OCI-LY7 (cell line): ENCODE measurements around the gene ZG16B. TPM values are rescaled to one million over a fixed set of nuclear protein-coding genes. Genes with fewer than 3 reads are reported as not detected.

Experiments
- BruUV-seq: library from RNA; stranded (reverse); fragments of 400-500 nt; replicated peaks from 2 replicates; lab custom pipeline; 2021; lab: Mats Ljungman, UMichigan
- CTCF ChIA-PET: fragments of 300-600 bp; sonication (Branson Sonifier 250); formaldehyde crosslinking; loops from one replicate; lab custom pipeline; 2022; ENCODE audit warnings: antibody characterized with exemption; ENCODE audit not compliant: unreplicated experiment; lab: Charles Lee
- POLR2A ChIA-PET: fragments of 300-600 bp; sonication (Branson Sonifier 250); formaldehyde crosslinking; loops from one replicate; lab custom pipeline; 2022; ENCODE audit warnings: antibody characterized with exemption; lab: Charles Lee
- DNase-seq: peaks from one replicate; pipeline ENCODE4 v3.0.0-alpha.2; 2015; ENCODE audit warnings: low spot score
- H2AFZ ChIP-seq: fragments of 200-600 bp; sonication (generic), shearing (Covaris generic); 2 replicates; pipeline ENCODE4 v1.6.1; 2014; ENCODE audit warnings: mild to moderate bottlenecking, antibody characterized with exemption, low read length, moderate library complexity
- H3K27ac ChIP-seq: fragments of 200-600 bp; sonication (generic); 2 replicates; pipeline ENCODE4 v1.5.1; 2014; ENCODE audit warnings: mixed run types, low read depth, mild to moderate bottlenecking, moderate library complexity, low read length, inconsistent platforms; ENCODE audit not compliant: poor library complexity, severe bottlenecking
- H3K36me3 ChIP-seq: fragments of 200-600 bp; sonication (generic); 2 replicates; pipeline ENCODE4 v1.6.1; 2014; ENCODE audit warnings: mild to moderate bottlenecking, antibody characterized with exemption, low read length, moderate library complexity, mixed read lengths; ENCODE audit not compliant: insufficient read depth
- H3K4me1 ChIP-seq: fragments of 200-600 bp; sonication (generic); 2 replicates; pipeline ENCODE4 v1.5.1; 2014; ENCODE audit warnings: mild to moderate bottlenecking, low read length; ENCODE audit not compliant: insufficient read depth, poor library complexity, severe bottlenecking
- H3K4me2 ChIP-seq: fragments of 200-600 bp; sonication (generic); 2 replicates; pipeline ENCODE4 v1.6.1; 2014; ENCODE audit warnings: mild to moderate bottlenecking, low read length
- H3K4me3 ChIP-seq: fragments of 200-600 bp; sonication (generic); 2 replicates; pipeline ENCODE4 v1.5.1; 2014; ENCODE audit warnings: mild to moderate bottlenecking, low read depth, low read length; ENCODE audit not compliant: poor library complexity, severe bottlenecking
- H3K79me2 ChIP-seq: fragments of 200-600 bp; sonication (generic); 2 replicates; pipeline ENCODE4 v1.6.1; 2016; ENCODE audit warnings: low read depth, mild to moderate bottlenecking, low read length, moderate library complexity, mixed read lengths; ENCODE audit not compliant: insufficient read depth
- H3K9me2 ChIP-seq: fragments of 200-600 bp; sonication (generic); 2 replicates; pipeline ENCODE4 v1.6.1; 2016; ENCODE audit warnings: mild to moderate bottlenecking, low read length, mixed read lengths; ENCODE audit not compliant: insufficient read depth
- H3K9me3 ChIP-seq: fragments of 200-600 bp; sonication (generic); 2 replicates; pipeline ENCODE4 v1.6.1; 2014; ENCODE audit warnings: mild to moderate bottlenecking, mixed run types, low read length, mixed read lengths
- H4K20me1 ChIP-seq: fragments of 200-600 bp; sonication (generic); 2 replicates; pipeline ENCODE4 v1.6.1; 2014; ENCODE audit warnings: mild to moderate bottlenecking, antibody characterized with exemption, low read length, moderate library complexity, mixed read lengths; ENCODE audit not compliant: insufficient read depth
- CTCF ChIP-seq: fragments of 200-600 bp; sonication (generic); conservative IDR thresholded peaks from 2 replicates; pipeline ENCODE4 v1.5.1; 2014; ENCODE audit warnings: mild to moderate bottlenecking, antibody characterized with exemption, low read length, moderate library complexity, mixed read lengths
- EZH2phosphoT487 ChIP-seq: fragments of 200-600 bp; sonication (generic); IDR thresholded peaks from 2 replicates; pipeline ENCODE4 v1.6.1; 2018; ENCODE audit warnings: low read depth, borderline replicate concordance, mild to moderate bottlenecking, mixed run types, antibody characterized with exemption, low read length, moderate library complexity, mixed read lengths
- intact Hi-C: fragments of 100-400 bp; cut with micrococcal nuclease; formaldehyde crosslinking; loops from one replicate; pipeline ENCODE4 v1.10.0; 2022; ENCODE audit not compliant: unreplicated experiment
- total RNA-seq, 2 experiments: library from RNA; depleted of rRNA in 1 of 2; stranded (reverse); fragments of >200 nt in 1 of 2; shearing (Covaris generic) in 1 of 2; gene quantifications; 2 replicates each; pipeline ENCODE4 v1.2.3, GENCODE V29; 2014 to 2022

The ZG16B gene
- total RNA-seq, 2 experiments from 2014 or later = 2.5 to 4.0 TPM

- BruUV-seq = no TSS peak
- H3K36me3 ChIP-seq = no peaks in the 10 kb centered on the region
- H3K9me3 ChIP-seq = no peaks in the 10 kb centered on the region
- no peak for DNase-seq
- no peak overlapping the region for H2AFZ ChIP-seq
- no peak overlapping the region for H3K4me2 ChIP-seq
- no peaks in the 10 kb centered on the region for H3K79me2 ChIP-seq
- H4K20me1 ChIP-seq = no peaks in the 10 kb centered on the region
- TF ChIP-seq EZH2phosphoT487 (no peak), CTCF (no peak)
- ChIA-PET POLR2A (no interaction called here), CTCF (no interaction called here)
- intact Hi-C loops = no loop called here
- H3K4me3 ChIP-seq = no peak overlapping the region
- no peak overlapping the region for H3K27ac ChIP-seq
- H3K4me1 ChIP-seq = no peaks in the 10 kb centered on the region
- H3K9me2 ChIP-seq = no peaks in the 10 kb centered on the region
Measured at GRCh38 chr16:2827831-2828520, 2.1 kb upstream of the ZG16B start.

GRCh38 chr16:2828521-2828840 lies 1.6 kb upstream of the ZG16B start:
- Histone ChIP-seq H3K36me3 (no peaks in the 10 kb centered on the region), H3K4me3 (no peak overlapping the region), H4K20me1 (no peaks in the 10 kb centered on the region), H3K4me1 (no peaks in the 10 kb centered on the region), H2AFZ (no peak overlapping the region), H3K9me3 (no peaks in the 10 kb centered on the region), H3K27ac (no peak overlapping the region), H3K79me2 (no peaks in the 10 kb centered on the region), H3K4me2 (no peak overlapping the region), H3K9me2 (no peaks in the 10 kb centered on the region)
- CTCF ChIA-PET = no interaction called here
- BruUV-seq = no TSS peak
- no peak for DNase-seq
- intact Hi-C loops = no loop called here
- TF ChIP-seq EZH2phosphoT487 (no peak), CTCF (no peak)
- POLR2A ChIA-PET = interaction anchor here (0.5 kb wide), 1 partner anchor 39 kb away, joined by 5 read pairs; no protein-coding TSS in a partner anchor

DNA sequence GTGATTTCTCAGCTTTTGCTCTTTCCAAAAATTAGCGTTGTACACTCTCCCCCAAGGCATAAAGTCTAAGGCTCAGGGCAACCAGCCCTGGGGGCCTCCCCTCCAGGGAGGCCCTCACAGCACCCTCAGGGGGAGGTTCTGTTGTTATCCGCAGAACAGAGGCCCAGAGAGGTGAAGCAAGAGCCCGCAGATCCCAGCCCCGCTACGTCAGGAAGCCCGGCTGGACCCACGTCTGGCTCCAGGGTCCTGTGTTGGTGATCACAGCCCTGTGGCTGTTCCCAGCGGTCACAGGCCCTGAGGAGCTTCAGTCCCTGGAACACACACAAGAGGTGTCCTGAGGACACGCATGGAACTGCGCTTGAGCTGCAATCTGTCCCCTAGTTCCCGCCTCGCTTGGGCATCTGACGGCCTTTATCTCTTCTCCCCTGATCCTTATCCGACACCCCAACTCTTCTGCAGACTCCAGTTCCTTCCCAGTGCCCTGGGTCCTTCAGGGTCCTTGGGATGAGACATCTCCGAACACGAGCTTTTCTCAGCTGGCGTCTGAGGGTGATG lies 1.1 kb upstream of the ZG16B start:
- BruUV-seq = no TSS peak
- Histone ChIP-seq H3K4me1 (no peaks in the 10 kb centered on the region), H2AFZ (no peak overlapping the region), H3K4me2 (no peak overlapping the region), H3K79me2 (no peaks in the 10 kb centered on the region), H3K36me3 (no peaks in the 10 kb centered on the region), H3K9me3 (no peaks in the 10 kb centered on the region), H4K20me1 (no peaks in the 10 kb centered on the region), H3K4me3 (no peak overlapping the region), H3K9me2 (no peaks in the 10 kb centered on the region), H3K27ac (no peak overlapping the region)
- ChIA-PET POLR2A (interaction anchor here (0.5 kb wide), 1 partner anchor 39 kb away, joined by 5 read pairs; no protein-coding TSS in a partner anchor), CTCF (no interaction called here)
- no peak for DNase-seq
- intact Hi-C loops = no loop called here
- TF ChIP-seq EZH2phosphoT487 (no peak), CTCF (no peak)
